D721Med (cell line): ENCODE measurements around the gene GRM7.

Experiments used
- DNase-seq: peaks from one replicate; pipeline ENCODE4 v3.0.0; 2011; ENCODE audit warnings: low spot score; ENCODE audit not compliant: insufficient read length
- FAIRE-seq: peaks from 2 replicates; lab custom pipeline; 2011; peaks lifted over from hg19 to GRCh38; lab: Jason Lieb, UNC
- TF ChIP-seq, protein P1 (sequence below): IDR thresholded peaks from 2 replicates; pipeline ENCODE4 v1.5.1; 2012; ENCODE audit warnings: mild to moderate bottlenecking, control low read depth; ENCODE audit not compliant: insufficient read depth; ENCODE audit errors: missing control alignments

The GRM7 gene

DNA sequence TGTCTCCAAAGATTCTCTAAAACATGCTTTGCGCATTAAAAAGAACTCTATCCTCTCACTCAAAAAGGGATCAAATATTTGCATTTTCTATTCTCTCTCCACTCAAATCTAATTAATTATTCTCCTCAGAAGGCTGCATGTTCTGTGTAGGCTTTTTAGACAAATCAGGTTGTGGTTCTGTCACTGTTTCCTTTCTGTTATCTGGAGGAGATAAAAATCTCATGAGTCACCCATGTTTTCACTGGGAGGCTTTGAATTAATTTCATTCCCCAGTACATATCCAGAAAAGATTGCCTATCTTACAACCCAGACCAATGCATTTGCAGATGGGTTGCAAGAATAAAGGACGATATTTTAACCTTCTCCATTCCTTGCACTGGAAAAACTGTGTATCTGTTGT lies 446.5 kb downstream of the GRM7 start:
- TF ChIP-seq, protein P1, sequence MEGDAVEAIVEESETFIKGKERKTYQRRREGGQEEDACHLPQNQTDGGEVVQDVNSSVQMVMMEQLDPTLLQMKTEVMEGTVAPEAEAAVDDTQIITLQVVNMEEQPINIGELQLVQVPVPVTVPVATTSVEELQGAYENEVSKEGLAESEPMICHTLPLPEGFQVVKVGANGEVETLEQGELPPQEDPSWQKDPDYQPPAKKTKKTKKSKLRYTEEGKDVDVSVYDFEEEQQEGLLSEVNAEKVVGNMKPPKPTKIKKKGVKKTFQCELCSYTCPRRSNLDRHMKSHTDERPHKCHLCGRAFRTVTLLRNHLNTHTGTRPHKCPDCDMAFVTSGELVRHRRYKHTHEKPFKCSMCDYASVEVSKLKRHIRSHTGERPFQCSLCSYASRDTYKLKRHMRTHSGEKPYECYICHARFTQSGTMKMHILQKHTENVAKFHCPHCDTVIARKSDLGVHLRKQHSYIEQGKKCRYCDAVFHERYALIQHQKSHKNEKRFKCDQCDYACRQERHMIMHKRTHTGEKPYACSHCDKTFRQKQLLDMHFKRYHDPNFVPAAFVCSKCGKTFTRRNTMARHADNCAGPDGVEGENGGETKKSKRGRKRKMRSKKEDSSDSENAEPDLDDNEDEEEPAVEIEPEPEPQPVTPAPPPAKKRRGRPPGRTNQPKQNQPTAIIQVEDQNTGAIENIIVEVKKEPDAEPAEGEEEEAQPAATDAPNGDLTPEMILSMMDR = no peak
- FAIRE-seq (no peak), DNase-seq (no peak)

DNA sequence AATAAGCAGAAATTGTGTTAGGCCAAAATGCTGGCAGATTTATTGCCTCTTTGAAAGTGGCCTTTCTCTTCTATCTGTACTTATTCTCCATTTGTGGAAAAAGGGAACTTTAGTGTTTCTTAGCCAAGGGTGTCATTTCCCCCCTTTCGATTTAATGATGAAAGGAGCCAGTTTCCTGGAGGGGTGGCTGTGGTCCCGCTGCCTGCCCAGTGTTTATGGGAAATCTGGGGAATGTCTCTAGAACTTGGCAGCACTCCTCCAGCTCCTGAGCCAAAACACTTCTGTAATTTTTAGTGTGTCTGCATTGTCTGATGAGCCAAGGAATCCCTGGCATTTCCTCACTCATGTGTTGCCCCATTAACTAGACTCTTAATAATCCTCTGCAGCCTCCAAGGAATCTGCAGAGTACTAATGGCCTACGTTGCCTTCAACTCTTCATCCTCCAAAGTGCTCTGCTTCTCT lies 448.8 kb downstream of the GRM7 start:
- DNase-seq = no peak
- TF ChIP-seq, protein P1 = no peak
- FAIRE-seq = no peak

DNA sequence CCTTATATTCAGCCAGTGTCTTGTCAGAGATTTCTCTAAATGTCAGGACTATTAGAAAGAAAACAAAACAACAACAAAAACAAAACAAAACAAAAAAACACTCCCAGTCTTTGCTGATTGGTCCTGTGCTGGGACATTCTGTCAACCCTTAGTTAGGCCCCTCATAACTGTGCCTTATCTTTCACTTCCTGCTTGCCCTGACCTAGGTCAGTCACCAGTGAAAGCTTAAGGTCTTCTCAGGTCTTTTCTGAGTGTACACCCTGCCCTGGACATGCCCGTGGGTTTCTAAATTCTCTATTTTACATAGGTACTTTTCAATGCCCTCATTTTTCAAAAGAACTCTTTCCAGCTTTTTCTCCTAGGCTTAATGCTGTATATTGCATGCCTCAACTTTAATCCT lies 454.1 kb downstream of the GRM7 start:
- no peak for DNase-seq
- TF ChIP-seq, protein P1 = no peak
- FAIRE-seq = no peak

DNA sequence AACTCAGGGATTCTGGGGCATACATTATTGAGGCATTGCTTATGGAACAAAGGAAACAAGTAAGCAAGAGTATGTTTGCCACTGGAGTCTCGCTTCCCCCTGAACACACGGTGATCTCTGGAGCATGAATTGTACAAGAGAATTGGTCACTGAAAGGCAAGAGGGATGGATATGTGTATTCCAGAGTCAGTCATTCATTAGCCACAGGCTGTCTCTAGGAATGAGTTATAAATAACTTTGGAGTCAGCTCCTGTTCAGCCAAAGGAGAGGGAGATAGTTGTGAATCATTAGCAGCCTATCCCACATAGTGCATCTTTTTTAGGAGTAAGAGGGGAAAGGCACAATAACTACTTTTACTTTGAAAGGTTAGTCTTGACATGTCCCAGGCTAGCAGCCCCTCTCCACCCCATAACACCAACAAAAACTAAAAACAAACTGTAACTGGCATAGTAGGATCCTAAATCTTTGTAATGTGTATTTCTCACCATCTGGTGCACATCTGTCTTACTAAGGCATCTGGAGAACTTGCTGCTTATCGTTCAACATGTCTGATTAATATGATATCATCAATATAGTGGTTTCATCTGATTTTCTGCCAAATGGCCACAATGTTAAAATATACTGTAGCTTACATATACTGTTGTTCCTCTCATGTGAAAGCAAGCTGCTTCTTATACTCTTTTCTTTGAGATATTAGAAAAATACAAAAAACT lies 462.2 kb downstream of the GRM7 start:
- TF ChIP-seq, protein P1 = no peak
- no peak for DNase-seq
- FAIRE-seq = no peak

DNA sequence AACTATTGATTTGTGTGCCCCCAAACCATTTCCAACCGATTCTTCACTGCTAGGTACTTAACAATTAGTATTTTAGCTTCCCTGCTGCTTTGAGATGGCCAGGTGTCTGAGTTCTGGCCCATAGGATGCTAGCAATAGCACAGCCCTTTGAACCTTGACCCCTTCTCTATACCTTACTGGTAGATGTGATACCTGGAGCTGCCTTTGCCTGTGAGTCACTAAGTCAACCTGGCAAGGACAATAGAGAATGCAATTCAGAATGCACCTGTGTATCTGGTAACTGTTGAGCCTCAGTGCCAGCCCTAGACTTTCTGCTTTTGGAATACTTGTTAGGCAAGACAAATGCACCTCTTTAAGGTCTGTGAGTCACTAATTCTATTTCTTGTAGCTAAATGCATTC lies 467.4 kb downstream of the GRM7 start:
- FAIRE-seq (no peak), DNase-seq (no peak)
- TF ChIP-seq, protein P1 = no peak

DNA sequence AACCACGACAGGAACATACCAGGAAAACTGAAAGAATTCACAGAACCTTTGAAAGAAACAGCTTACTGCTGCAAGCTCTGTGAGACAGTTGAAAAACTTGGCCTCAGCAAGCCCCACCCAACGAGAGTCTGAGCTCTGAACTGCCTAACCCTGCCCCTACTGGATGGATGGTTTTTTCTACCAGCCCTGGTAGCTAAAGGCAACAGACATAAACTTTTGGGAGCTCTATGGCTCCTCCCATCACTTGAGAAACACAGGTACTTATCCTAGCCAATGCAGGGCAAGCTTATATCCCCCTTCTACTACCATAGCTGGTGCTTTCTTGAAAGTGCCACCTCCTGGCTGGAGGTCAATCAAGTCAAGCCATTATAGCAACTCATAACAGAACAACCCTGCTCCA lies 471.8 kb downstream of the GRM7 start:
- DNase-seq = no peak
- TF ChIP-seq, protein P1 = no peak
- FAIRE-seq = no peak

DNA sequence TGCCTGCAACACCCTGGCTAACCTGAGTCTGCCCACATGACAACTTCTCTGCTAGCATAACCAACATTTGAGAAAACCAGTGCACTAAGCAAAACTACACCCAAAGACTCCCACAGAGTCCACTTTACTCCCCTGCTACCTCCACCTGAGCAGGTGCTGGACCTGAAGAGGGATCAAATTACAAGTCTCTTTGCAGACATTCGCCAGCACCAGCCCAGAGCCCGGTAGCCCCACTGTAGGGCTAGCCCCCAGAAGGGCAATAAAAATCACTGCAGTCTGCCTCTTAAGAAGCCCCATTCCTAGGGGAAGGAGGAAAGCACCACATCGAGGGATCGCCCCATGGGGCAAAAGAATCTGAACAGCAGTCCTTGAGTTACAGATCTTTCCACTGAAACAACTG lies 472.2 kb downstream of the GRM7 start:
- no peak for DNase-seq
- TF ChIP-seq, protein P1 = no peak
- FAIRE-seq = no peak
